GM21423 (cell line): ENCODE results near the gene REPS1.

Source experiments
- ATAC-seq: cut with Tn5 transposase; IDR thresholded peaks from one replicate; pipeline ENCODE4 v1.9.1; 2021; ENCODE audit warnings: mild to moderate bottlenecking, moderate library complexity; ENCODE audit not compliant: unreplicated experiment

The REPS1 gene

DNA sequence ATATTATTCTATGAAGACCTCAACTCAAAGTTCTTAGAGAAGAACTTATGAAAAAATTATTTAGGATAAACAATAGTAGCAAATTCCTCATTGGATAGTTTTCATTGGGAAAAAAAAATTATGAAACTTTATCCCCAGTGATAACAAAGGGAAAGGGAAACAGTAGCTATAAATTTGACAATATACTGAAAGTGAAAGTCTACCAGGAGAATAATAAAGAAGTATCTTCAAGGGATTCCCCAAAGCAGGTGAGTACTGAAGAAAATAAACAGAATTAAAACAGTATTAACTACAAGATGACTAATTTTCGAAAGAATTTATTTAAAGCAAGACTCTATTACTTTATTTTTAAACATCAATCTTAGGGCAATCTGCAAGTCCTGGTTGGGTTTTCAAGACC lies 56.4 kb downstream of the REPS1 start:
- no peak for ATAC-seq

DNA sequence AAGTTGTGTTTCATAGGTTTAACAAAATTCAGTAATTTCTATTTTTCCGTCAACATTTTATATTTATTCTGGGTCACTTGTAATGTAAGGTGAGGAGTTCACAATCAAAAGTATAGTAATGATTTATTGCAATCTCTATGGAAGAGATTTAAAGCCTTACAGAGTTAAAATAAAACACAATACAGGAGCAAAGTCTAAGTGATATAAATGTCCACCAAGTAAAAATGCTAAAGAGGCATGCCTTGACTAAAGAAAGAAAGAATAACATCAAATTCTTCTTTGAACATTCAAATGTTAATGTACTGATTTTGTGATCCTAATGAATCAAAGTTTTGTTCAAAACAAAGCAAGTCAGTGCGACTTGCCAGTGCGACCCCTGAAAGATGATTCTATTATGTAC lies 61.5 kb downstream of the REPS1 start:
- ATAC-seq, result no peak

DNA sequence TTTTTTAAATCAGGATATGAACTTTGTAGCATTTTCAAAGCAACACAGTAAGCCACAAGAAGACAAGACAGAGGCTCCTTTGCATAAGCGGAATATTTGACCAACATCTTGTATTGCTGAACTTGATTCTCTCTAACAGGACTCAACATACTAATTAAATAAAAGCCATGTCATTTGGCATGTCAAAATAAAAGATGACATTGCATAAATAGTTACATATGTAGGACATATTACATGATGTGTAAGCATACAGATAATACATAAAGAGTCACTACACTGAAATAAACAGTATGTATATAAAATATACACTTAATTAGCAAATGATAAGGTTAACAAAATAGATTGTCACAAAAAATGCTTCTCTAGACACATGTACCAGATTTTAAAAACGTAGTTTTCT lies 62.2 kb downstream of the REPS1 start:
- ATAC-seq, result no peak

DNA sequence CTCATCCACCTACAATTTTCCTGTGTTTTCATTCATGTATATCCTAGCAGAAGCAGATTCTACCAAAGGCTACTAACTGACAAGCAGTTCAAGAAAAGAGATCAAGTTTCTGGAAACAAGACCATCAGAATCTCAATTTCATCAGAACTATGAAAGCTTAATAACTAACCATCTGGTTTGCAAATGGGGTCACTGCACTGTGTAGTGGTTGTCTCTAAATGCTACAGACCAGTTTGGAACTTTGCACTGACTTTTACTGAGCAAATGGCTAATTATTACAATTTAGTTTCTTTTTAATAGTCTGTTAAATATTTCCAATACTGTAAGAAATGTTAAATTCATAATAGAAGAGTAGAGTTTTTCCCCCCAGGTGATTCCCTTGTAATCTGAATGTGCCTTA lies 64.5 kb downstream of the REPS1 start:
- ATAC-seq, result peak; percentile 66

DNA sequence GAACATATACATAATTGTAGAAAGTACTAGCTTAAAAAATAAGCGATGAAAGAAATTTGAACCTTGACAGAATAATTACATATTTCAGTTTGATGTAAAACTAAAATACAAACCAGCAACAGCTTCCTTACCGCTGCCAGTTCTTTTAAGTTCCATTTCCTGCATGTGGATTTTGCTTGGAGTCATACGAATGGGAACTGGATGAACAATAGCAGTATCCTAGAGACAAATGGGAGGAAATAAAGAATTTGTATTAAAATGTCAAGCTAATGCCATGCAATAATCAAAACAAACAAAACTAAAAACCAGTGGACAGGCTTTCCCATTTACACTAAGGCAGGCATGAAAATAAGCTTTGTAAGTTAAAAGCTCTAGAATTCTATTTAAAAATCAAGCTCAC lies 67.1 kb downstream of the REPS1 start:
- ATAC-seq, result no peak

DNA sequence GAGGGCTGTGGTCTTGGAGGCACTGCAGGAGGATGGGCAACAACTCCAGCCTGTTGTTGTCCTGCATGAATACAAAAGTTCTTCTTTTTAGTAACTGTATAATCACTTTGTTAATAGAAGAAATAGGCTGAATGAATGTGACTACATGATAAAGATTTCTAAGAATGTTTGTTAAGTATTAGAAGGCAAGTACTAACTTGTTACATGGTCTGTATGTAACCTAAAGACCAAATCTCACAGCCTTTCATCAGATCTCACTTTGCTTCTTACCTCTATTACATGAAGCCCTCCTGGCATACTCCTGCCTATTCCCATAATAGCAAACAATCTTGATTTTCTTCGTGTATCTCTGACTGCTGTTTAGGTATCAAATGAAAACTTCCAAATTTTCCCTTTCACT lies 73.4 kb downstream of the REPS1 start:
- no peak for ATAC-seq

DNA sequence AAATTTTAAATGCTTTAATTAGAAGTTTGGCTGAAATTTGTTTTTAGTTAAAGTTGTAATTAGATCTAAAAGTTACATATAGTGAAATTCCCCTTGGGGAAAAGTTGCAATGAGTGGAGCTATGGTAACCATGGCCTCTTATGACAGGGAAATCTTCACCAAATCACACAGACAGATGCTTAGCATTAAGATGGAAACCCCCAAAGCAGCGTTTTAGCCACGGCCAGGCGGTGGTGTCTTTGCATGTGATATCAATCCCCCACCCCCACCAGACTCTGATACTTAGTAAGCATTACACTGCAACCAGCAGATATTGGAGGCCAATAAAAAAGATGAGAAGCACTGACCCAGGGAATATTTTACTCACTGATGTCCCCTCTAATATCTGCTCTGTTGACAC lies 75.7 kb downstream of the REPS1 start:
- no peak for ATAC-seq

DNA sequence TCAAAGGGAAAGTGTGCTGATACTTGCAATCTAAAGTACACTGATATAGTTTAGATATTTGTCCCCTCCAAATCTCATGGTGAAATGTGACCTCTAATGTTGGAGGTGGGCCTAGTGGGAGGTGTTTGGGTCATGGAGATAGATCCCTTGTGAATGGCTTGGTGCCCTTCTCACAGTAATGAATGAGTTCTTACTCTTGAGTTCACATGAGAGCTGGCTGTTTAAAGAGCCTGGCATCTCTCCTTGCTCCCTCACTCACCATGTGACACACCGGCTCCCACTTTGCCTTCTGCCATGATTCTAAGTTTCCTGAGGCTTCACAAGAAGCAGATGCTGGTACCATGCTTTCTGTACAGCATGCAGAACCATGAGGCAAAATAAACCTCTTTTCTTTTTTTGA lies 78.1 kb downstream of the REPS1 start:
- no peak for ATAC-seq

DNA sequence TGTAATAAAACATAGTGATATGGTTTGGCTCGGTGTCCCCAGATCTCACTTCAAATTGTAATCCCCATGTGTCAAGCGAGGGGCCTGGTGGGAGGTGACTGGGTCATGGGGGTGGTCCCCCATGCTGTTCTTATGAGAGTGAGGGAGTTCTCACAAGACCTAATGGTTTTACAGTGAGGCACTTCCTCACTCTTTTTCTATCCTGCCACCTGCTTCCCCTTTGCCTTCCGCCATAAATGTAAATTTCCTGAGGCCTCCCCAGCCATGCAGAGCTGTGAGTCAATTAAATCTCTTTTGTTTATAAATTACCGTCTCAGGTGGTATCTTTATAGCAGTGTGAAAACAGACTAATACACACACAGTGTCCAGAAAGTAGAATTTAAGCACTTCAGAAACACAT lies 78.5 kb downstream of the REPS1 start:
- no peak for ATAC-seq

DNA sequence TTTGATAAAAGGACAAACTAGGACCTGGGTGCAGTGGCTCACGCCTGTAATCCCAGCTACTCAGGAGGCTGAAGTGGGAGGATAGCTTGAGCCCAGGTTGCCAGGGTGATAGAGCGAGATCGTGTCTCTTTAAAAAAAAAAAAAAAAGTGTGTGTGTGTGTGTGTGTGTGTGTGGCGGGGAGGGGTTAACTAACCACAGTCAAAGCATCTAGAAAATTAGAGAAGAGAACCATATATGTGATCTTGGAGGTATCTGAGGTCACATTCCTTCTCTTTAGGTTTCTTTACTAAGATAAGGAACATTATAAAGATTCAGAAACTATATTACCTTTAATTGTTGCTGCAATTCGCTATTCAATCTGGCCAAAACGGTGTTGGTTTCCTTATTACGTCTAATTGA lies 80.9 kb downstream of the REPS1 start:
- ATAC-seq, result no peak

DNA sequence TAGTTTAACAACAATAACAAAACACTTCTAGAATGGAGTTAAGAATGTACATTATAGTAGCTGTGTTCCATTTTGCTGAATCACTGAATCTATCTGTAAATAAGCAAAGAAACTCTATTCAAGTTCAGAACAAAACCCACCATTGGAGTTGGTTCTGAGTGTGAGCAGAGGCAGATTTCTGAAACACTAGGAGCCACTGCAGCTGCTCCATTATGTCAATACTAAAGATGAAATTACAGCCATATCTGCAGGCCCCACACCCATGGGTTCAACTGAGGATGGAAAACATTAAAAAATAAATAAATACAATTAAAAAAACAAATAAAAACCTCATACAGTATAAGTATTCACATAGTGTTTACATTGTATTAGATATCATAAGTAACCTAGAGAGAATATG lies 91.0 kb downstream of the REPS1 start:
- no peak for ATAC-seq

DNA sequence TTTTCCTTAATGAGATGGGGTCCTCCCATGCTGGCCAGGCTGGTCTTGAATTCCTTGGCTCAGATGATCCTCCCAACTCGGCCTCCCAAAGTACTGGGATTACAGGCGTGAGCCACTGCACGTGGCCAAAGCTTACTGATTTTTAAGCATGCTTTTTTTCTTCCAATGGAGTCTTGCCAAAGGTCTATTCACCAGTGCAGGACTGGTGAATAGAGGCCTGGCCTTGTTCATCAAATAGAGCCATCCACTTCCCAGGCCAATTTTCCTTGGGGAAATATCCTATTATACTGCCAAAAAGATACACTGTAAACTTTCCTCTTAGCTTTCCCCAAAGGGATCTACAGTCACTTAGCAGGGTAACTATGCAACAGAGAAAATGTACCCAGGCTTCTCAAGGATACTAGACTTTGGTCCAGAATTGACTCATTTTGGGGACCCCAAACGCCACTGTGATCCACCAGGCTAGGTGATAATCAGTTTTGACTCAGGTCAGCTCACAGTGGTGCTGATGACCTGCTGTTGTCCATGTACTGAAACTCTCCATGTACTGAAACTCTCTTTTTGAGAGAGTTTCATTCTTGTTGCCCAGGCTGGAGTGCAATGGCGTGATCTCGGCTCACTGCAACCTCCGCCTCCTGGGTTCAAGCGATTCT lies 91.8 kb downstream of the REPS1 start:
- ATAC-seq, result no peak

DNA sequence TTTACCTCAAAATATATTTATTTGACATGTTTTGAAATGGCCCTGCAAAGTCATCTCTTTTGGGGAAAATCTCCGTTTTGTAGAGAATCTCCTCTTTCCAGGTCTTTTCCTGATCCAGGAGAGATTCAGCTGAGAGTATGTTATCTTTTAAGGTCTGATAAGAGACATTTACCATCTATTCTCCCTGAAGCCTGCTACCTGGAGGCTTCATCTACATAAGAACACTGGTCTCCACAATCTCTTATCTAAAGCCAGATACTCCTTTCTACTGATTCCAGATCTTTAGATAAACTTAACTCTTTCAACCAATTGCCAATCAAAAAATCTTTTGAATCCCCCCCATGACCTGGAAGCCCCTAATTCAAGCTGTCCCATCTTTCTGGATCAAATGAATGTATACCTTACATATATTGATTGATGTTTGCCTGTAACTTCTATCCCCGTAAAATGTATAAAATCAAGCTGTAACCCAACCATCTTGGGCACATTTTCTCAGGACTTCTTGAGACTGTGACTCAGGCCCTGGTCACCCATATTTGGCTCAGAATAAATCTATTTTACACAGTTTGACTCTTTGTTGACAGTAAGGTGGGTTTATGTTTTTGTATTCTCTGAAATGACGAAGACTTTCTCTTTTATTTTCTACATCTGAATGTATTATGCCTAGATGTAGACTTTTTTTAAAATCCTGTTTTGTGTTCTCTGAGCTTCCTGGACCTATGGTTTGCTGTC lies 96.6 kb downstream of the REPS1 start:
- no peak for ATAC-seq

DNA sequence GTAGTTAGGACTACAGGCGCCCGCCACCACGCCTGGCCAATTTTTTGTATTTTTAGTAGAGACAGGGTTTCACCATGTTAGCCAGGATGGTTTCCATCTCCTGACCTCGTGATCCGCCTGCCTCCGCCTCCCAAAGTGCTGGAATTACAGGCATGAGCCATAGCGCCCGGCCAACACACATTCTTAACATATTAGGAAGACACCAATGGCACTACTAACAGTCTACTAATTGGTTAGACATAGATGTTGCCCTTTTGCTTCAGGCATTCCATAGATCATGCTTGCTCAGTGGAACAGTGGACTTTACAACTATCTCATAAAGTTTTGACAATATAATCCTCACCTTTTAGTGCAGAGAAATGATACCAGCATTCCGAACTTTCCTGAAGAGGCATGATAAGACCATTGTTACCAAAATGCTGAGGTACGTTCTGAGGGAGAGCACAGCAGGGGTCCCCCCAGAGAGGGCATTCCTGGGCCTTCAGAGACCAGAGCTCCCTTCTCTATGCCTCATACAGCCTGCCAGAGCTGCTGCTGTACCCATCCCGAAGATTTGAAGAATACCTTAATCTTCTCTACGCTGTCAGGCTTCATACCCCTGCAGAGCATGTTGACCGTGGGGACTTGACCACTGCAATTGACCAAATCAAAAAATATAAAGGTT lies 102.8 kb downstream of the REPS1 start:
- ATAC-seq, result no peak

DNA sequence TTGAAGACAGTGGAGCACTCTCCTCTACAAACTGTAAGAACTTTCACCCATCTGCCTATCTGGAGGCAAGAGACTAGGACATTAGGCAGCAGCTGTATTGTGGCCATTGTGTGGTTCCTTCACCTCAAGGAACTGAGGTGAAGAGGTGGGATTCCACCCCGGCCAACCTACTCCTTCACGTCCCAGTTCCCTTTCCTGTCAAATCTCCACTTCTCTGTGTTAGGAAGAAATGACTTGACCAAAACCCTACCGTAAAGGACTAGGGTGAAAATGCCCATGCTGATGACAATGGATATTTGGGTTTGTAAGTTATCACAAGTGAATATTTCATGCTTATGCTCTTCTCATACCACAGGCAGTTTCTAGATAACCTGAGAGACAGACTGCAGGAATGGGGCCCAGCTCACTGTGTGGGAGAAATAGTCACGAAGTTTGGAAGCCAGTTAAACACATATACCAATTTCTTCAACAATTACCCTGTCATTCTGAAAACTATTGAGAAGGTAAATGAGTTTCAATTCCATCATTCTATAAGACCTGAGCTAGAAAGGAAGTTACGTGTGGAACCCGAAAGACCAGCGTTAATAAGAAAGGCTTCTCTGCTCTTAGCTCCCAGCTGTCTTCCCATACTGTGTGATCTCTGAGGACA lies 105.6 kb downstream of the REPS1 start:
- peak; percentile 74 for ATAC-seq

DNA sequence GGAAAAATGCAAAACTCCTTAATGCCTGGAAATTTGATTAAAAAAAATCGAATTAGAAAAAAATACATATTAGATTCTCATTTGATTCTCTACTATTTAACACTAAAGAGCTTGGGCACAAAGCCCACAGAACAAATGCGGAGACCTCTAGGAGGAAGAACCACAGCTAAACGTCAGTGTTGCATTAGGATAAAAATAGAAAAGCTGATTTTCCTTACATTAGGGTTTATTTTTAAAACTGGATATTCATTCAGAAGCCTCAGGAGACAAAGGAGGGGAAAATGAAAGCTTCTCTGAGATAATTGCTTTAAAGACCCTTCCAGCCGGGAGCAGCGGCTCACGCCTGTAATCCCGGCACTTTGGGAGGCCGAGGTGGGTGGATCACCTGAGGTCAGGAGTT lies 114.9 kb downstream of the REPS1 start:
- ATAC-seq, result no peak

DNA sequence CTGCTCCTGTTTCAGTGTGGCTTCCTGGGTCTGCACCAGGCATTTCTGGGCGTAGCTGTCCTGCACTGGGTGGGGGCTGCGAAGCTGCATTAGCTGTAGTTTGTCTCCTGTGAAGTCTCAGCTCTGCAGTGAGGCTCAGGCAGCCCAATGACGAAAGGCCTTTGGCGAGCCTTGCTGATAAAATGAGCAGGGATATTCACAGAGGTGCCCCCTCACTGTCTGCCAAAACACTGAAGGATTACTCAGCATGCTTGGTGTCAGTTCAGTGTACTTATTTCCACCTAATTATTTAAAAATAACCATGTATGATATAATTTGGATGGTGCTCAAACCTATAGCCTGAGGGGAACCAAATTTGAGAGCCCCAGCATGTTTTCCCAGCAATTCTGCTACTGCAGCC lies 118.7 kb downstream of the REPS1 start:
- ATAC-seq, result no peak

DNA sequence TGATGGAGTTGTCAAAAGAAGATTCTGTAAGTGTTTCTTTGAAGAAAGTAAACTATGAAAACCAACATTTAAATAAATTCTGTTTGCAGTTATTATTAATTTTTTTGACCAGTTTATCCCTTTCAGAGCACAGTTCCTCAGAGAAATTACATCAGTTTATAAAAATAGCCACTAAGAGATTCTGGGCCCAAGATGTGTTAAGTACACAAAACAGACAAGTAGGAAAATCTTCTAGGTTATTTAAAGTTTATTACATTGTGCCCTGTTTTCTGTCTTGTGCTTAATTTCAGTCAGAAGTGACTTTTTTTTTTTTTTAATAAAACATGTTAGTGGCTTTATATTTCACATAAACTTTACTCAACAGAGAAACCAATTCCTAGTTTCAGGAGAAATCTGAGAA lies 119.9 kb downstream of the REPS1 start:
- no peak for ATAC-seq

DNA sequence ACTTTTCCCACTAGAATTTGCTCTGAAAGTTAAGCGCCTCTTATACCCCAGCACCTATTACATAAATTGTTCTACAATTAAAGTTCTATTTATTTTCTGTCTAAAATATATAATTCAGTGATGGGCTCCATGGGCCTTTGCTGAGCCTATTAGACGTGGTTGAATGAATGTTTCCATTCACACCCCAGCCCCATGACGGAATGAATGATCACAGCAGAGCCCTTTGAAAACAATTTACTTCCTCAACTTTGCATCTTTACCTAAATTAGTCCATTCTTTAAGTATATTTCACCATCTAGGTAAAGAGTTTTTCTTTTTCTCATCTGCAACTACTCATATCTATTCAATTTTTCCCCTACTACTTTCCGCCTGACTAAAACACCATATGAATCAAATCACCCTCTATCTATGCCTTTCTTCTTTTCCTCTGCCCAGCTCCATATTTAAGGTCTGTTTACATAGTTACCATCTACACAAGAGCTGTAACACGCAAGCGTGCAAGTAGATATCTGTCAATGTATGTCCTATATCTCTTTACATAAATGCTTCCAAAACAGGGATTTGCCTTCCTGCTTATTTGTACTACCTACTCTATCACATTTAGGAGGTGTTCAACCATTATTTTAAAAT lies 122.5 kb downstream of the REPS1 start:
- ATAC-seq, result no peak

DNA sequence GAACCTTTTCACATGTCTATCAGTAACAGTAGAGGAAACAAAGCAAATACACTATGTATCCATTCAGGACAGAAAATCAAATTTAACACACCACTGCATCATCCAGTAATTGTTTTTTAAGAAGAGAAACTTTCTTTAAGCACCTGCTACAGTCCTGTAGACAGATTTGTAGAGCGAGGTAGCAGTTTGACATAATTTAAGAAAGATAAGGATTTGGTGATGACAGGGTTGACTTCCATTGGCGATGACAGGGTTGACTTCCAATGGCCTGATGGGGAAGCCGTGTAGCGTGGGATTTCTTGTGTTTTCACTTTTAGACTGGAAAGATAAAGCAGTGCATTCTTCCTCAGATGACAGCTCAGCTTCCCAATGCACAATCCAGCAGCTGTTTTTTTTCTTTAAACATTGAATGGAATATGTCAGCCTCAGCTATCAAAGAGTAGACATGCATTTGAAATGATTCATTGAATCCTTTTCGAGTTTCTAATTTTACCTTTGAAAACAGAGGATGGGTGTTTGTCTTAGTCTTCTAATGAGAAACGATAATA lies 123.6 kb downstream of the REPS1 start:
- ATAC-seq, result no peak

DNA sequence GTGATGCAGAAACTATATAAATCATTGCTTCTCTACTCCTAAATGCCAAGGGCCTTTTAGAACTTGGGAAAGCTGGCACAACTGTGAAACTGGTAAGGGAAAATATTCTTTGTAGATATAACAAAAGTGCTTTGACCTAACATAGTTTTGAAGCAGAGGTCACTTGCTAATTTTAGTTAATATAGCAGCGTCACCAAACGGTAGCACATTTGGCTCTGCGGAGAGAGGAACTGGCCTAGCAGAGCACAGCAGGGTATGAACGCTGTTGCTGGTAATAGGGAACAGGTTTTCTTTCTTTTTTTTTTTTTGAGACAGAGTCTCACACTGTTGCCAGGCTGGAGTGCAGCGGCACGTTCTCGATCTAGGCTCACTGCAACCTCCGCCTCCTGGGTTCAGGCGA lies 124.7 kb downstream of the REPS1 start:
- no peak for ATAC-seq
